SK-N-SH treated with all-trans-retinoic acid at 6 μM for 48 hours (cell line): Measurements from ENCODE around the gene HSPB7.

Experiments
- ATAC-seq: fragments of 200-7000 bp; cut with Tn5 transposase; 3 replicates; pipeline ENCODE4 v1.9.1; 2020; ENCODE audit warnings: mild to moderate bottlenecking, moderate library complexity
- ARNTL ChIP-seq: fragments of 450-650 bp; formaldehyde crosslinking; IDR thresholded peaks from 2 replicates; pipeline ENCODE4 v1.5.0; 2020; ENCODE audit warnings: low read depth, mild to moderate bottlenecking, moderate library complexity, borderline replicate concordance
- BACH2 ChIP-seq: fragments of 250-450 bp; sonication (Bioruptor Pico); IDR thresholded peaks from 2 replicates; pipeline ENCODE4 v1.9.0; 2021; ENCODE audit warnings: mild to moderate bottlenecking, borderline replicate concordance
- CREB5 ChIP-seq: fragments of 250-450 bp; sonication (Bioruptor Pico); IDR thresholded peaks from 2 replicates; pipeline ENCODE4 v1.5.1; 2020; ENCODE audit warnings: low read depth, mild to moderate bottlenecking, moderate library complexity
- CSDC2 ChIP-seq: fragments of 250-450 bp; sonication (Bioruptor Pico); IDR thresholded peaks from 2 replicates; pipeline ENCODE4 v1.5.0; 2020; ENCODE audit warnings: mild to moderate bottlenecking, moderate library complexity
- GLIS3 ChIP-seq: fragments of 250-450 bp; sonication (Bioruptor Pico); IDR thresholded peaks from 2 replicates; pipeline ENCODE4 v1.5.0; 2020; ENCODE audit warnings: mild to moderate bottlenecking, moderate library complexity
- ISL1 ChIP-seq: fragments of 250-450 bp; sonication (Bioruptor Pico); IDR thresholded peaks from 2 replicates; pipeline ENCODE4 v2.1.2; 2022; ENCODE audit warnings: mild to moderate bottlenecking, moderate library complexity
- PATZ1 ChIP-seq: fragments of 250-450 bp; sonication (Bioruptor Pico); IDR thresholded peaks from 2 replicates; pipeline ENCODE4 v1.8.0; 2020; ENCODE audit warnings: mild to moderate bottlenecking, moderate library complexity, borderline replicate concordance
- SNAI2 ChIP-seq: fragments of 250-450 bp; sonication (Bioruptor Pico); IDR thresholded peaks from 2 replicates; pipeline ENCODE4 v1.5.0; 2020; ENCODE audit warnings: mild to moderate bottlenecking, moderate library complexity
- TCF4 ChIP-seq: fragments of 250-450 bp; sonication (Bioruptor Pico); IDR thresholded peaks from 2 replicates; pipeline ENCODE4 v1.8.0; 2021; ENCODE audit warnings: mild to moderate bottlenecking, moderate library complexity, borderline replicate concordance
- TOX ChIP-seq: fragments of 250-450 bp; sonication (Bioruptor Pico); IDR thresholded peaks from 2 replicates; pipeline ENCODE4 v1.8.0; 2021; ENCODE audit warnings: mild to moderate bottlenecking, moderate library complexity, borderline replicate concordance
- ZC3H10 ChIP-seq: fragments of 250-450 bp; sonication (Bioruptor Pico); IDR thresholded peaks from 2 replicates; pipeline ENCODE4 v1.5.1; 2021; ENCODE audit warnings: mild to moderate bottlenecking, moderate library complexity
- ZFP3 ChIP-seq: fragments of 250-450 bp; sonication (Bioruptor Pico); IDR thresholded peaks from 2 replicates; pipeline ENCODE4 v1.5.0; 2020; ENCODE audit warnings: mild to moderate bottlenecking, moderate library complexity
- ZFP30 ChIP-seq: fragments of 450-650 bp; formaldehyde crosslinking; IDR thresholded peaks from 2 replicates; pipeline ENCODE4 v1.5.0; 2022; ENCODE audit warnings: mild to moderate bottlenecking, moderate library complexity
- ZNF565 ChIP-seq: fragments of 450-650 bp; formaldehyde crosslinking; conservative IDR thresholded peaks from 2 replicates; pipeline ENCODE4 v1.5.0; 2020; ENCODE audit warnings: low read depth, mild to moderate bottlenecking, moderate library complexity
- ZNF70 ChIP-seq: fragments of 450-650 bp; formaldehyde crosslinking; IDR thresholded peaks from 2 replicates; pipeline ENCODE4 v1.5.0; 2020; ENCODE audit warnings: mild to moderate bottlenecking, moderate library complexity
- ZNF8 ChIP-seq: fragments of 450-650 bp; formaldehyde crosslinking; IDR thresholded peaks from 2 replicates; pipeline ENCODE4 v1.5.0; 2020; ENCODE audit warnings: mild to moderate bottlenecking, moderate library complexity
- TF ChIP-seq, protein P1 (sequence below): fragments of 250-450 bp; sonication (Bioruptor Pico); IDR thresholded peaks from 2 replicates; pipeline ENCODE4 v1.5.0; 2020; ENCODE audit warnings: mild to moderate bottlenecking, moderate library complexity
- TF ChIP-seq, protein P2 (sequence below): fragments of 250-450 bp; sonication (Bioruptor Pico); IDR thresholded peaks from 2 replicates; pipeline ENCODE4 v1.8.0; 2021; ENCODE audit warnings: low read depth, mild to moderate bottlenecking, moderate library complexity, borderline replicate concordance

Gene HSPB7

DNA sequence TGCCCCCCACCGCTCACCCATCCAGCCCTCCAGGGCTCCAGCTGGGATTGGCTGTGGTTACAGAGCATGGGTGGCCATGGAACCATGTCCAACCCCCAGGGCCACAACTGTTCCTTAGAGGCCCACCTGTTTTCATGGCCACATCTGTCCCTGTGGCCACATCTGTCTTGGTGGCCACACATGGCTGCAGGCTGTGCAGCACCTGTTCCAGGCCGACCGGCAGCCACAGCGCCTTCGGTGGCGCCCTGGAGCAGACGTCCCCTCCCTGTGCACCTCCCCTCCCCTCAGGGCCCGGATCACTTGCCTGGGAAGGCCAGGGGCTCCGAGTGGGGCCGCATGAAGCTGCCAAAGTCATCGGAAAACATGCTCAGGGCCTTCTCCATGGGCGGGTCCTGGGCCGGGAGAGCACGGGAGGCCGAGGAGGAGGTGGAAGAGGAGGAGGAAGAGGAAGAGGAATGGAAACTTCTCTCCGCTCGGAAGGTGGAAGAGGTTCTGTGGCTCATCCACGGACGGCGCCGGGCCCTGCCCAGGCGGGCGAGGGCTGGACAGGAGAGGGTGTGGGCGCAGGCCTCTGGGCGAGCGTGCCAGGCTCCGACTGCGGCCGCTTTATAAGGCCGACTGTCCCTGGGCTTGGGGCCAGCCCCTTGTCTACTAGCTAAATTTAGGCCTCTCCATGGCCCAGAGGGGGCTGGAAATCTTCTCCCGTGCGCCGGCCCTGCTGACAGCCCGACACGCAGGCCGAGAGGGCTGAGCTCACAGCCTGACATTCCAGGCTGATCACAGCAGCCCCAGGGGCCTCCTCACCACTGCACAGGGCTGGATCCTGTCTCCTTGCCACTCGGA lies at the start of gene HSPB7:
Gene HSPB7 (minus strand): TSS at position 583 of the 843 bp plus-strand sequence. CDS start 80 bp downstream, at position 503.
- TF ChIP-seq ZFP3 (CRISPR knock-in tag) (no peak), ISL1 (CRISPR knock-in tag) (0 out of 2 replicates have a peak, but pooled peaks have one; percentile 15), PATZ1 (CRISPR knock-in tag) (0 out of 2 replicates have a peak, but pooled peaks have one; percentile 14), SNAI2 (CRISPR knock-in tag) (0 out of 2 replicates have a peak, but pooled peaks have one; percentile 48), TCF4 (CRISPR knock-in tag) (no peak), CREB5 (CRISPR knock-in tag) (peak; percentile 23; the same call in 1 of the 2 replicates), ZC3H10 (CRISPR knock-in tag) (no peak), ARNTL (no peak)
- TF ChIP-seq, protein P1, sequence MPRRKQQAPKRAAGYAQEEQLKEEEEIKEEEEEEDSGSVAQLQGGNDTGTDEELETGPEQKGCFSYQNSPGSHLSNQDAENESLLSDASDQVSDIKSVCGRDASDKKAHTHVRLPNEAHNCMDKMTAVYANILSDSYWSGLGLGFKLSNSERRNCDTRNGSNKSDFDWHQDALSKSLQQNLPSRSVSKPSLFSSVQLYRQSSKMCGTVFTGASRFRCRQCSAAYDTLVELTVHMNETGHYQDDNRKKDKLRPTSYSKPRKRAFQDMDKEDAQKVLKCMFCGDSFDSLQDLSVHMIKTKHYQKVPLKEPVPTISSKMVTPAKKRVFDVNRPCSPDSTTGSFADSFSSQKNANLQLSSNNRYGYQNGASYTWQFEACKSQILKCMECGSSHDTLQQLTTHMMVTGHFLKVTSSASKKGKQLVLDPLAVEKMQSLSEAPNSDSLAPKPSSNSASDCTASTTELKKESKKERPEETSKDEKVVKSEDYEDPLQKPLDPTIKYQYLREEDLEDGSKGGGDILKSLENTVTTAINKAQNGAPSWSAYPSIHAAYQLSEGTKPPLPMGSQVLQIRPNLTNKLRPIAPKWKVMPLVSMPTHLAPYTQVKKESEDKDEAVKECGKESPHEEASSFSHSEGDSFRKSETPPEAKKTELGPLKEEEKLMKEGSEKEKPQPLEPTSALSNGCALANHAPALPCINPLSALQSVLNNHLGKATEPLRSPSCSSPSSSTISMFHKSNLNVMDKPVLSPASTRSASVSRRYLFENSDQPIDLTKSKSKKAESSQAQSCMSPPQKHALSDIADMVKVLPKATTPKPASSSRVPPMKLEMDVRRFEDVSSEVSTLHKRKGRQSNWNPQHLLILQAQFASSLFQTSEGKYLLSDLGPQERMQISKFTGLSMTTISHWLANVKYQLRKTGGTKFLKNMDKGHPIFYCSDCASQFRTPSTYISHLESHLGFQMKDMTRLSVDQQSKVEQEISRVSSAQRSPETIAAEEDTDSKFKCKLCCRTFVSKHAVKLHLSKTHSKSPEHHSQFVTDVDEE (CRISPR knock-in tag): 0 out of 2 replicates have a peak, but pooled peaks have one; percentile 11
- peak; percentile 83 for ATAC-seq

DNA sequence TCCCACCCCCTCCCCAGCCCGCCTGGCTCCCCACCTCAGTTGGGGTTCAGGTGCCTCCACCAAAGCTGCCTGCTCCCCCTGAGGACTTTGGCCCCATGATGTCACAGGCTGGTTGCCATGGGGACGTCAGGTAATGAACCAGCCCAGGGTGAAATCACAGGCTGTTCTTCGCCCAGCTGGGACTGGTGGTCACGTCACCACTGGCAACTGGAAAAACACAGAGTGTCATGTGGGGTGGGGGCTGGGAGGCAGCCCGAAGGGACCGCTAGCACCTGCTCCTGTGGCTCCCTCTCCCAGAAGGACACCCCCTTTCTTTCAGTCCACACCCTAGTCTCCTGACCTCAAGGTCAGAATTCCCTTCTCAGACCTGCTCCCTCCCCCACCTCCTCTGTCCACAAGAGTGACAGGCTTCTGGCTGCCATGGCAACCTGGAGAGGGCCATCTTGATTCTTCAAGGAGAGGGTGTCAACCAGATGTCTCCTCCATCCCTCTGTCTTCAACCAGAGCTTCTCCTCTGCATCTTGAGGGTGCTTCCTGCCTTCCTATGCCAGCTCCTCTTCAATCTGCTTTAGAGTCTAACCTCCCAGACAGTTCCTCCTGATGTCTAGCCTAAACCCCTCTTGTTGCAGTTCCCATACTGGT lies 49.4 kb upstream of the HSPB7 start:
- no peak for ATAC-seq
- no peak for TF ChIP-seq ZFP3 (CRISPR knock-in tag)
- no peak for TF ChIP-seq ZNF565 (CRISPR knock-in tag)
- no peak for TF ChIP-seq ZNF70 (CRISPR knock-in tag)

DNA sequence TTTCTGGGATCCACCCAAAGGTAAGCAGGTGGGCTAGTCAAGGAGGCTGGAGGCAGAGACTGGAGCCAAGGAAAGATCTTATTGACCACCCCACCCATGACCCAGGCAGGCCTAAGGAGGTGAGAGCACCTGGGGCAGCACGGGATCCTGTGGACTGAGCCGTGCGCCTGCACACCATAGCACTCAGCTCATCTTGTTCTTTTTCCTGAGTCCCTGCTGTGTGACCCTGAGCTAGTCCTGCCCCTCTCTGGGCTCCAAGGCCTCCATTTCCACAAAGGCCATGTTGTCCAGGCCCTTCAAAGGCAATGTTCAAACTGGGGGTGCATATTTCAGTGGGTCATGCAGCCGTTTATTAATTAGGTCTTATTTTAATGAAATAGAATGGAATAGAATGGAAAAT lies 48.4 kb upstream of the HSPB7 start:
- ATAC-seq: no peak
- TF ChIP-seq TCF4 (CRISPR knock-in tag) (no peak), PATZ1 (CRISPR knock-in tag) (no peak), TOX (CRISPR knock-in tag) (no peak), CREB5 (CRISPR knock-in tag) (no peak), CSDC2 (CRISPR knock-in tag) (no peak), BACH2 (CRISPR knock-in tag) (no peak), ISL1 (CRISPR knock-in tag) (no peak), ZFP30 (no peak), ZFP3 (CRISPR knock-in tag) (no peak), GLIS3 (CRISPR knock-in tag) (no peak), ZNF8 (CRISPR knock-in tag) (no peak)
- TF ChIP-seq, protein P2, sequence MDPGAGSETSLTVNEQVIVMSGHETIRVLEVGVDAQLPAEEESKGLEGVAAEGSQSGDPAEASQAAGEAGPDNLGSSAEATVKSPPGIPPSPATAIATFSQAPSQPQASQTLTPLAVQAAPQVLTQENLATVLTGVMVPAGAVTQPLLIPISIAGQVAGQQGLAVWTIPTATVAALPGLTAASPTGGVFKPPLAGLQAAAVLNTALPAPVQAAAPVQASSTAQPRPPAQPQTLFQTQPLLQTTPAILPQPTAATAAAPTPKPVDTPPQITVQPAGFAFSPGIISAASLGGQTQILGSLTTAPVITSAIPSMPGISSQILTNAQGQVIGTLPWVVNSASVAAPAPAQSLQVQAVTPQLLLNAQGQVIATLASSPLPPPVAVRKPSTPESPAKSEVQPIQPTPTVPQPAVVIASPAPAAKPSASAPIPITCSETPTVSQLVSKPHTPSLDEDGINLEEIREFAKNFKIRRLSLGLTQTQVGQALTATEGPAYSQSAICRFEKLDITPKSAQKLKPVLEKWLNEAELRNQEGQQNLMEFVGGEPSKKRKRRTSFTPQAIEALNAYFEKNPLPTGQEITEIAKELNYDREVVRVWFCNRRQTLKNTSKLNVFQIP (CRISPR knock-in tag): no peak
